K562 (cell line): ENCODE data around the gene TLCD1. TPM values are rescaled to one million over a fixed set of nuclear protein-coding genes. Genes with fewer than 3 reads are reported as not detected.

Source experiments
- ATAC-seq: fragments of 200-7000 bp; cut with Tn5 transposase; 3 replicates; pipeline ENCODE4 v1.9.1; 2020; ENCODE audit warnings: moderate library complexity
- BruUV-seq: library from RNA; stranded (reverse); fragments of 400-500 nt; replicated peaks from 2 replicates; lab custom pipeline; 2021; lab: Mats Ljungman, UMichigan
- CTCF ChIA-PET: fragments of 300-600 bp; formaldehyde crosslinking; extraction: SDS; loops from one replicate; lab custom pipeline; 2021; ENCODE audit warnings: low intra/inter-chr PET ratio; lab: Yijun Ruan, JAX
- POLR2A ChIA-PET: fragments of 300-600, 350-650 bp; sonication (Branson Sonifier 250); formaldehyde crosslinking; extraction: SDS; loops from one replicate; lab custom pipeline; 2021; ENCODE audit warnings: antibody characterized with exemption, inconsistent platforms; lab: Yijun Ruan, JAX
- DNase-seq, 4 experiments: peaks; one replicate each; pipeline versions ENCODE4 v3.0.0 to v3.0.0-alpha.2; 2011 to 2018; ENCODE audit warnings: low spot score in 3 of 4, mixed read lengths in 3 of 4; ENCODE audit errors: extremely low read depth in 1 of 4
- FAIRE-seq: peaks from 2 replicates; lab custom pipeline; 2011; peaks lifted over from hg19 to GRCh38; lab: Jason Lieb, UNC
- H2AFZ ChIP-seq: 2 replicates; pipeline ENCODE4 v1.6.0; 2011; ENCODE audit warnings: low read depth, low read length, control low read depth, inconsistent platforms
- H3K27ac ChIP-seq: fragments of 200-600 bp; 3 replicates; pipeline ENCODE4 v1.8.0; 2011; ENCODE audit warnings: low read depth, mild to moderate bottlenecking, control low read depth, inconsistent platforms, low read length, moderate library complexity, mixed read lengths; ENCODE audit errors: extremely low read depth
- H3K27me3 ChIP-seq, 2 experiments: fragments of 300-600 bp in 1 of 2; 2 replicates in 1 of 2; 3 replicates in 1 of 2; pipeline versions ENCODE4 v1.6.0 to v1.8.0; 2011; ENCODE audit warnings: inconsistent platforms in 2 of 2, low read length in 2 of 2, mild to moderate bottlenecking in 1 of 2, mixed read lengths in 1 of 2, moderate library complexity in 1 of 2; ENCODE audit not compliant: control insufficient read depth in 2 of 2, insufficient read depth in 2 of 2
- H3K36me3 ChIP-seq: fragments of 300-600 bp; 3 replicates; pipeline ENCODE4 v1.8.0; 2011; ENCODE audit warnings: mild to moderate bottlenecking, low read length, inconsistent platforms; ENCODE audit not compliant: control insufficient read depth, insufficient read depth
- H3K4me1 ChIP-seq, 2 experiments: fragments of 200-600 bp in 1 of 2; replicated peaks in 1 of 2; 2 replicates in 1 of 2; 3 replicates in 1 of 2; pipeline versions ENCODE4 v1.5.1 to v1.8.0; 2011; ENCODE audit warnings: inconsistent platforms in 2 of 2, low read length in 2 of 2, mild to moderate bottlenecking in 1 of 2, mixed read lengths in 1 of 2, moderate library complexity in 1 of 2; ENCODE audit not compliant: control insufficient read depth in 2 of 2, insufficient read depth in 2 of 2
- H3K4me2 ChIP-seq: 2 replicates; pipeline ENCODE4 v1.6.1; 2011; ENCODE audit warnings: low read length, control low read depth, inconsistent platforms, mixed read lengths; ENCODE audit not compliant: insufficient read depth
- H3K4me3 ChIP-seq: fragments of 200-600 bp; sonication (generic), shearing (Covaris generic); 2 replicates; pipeline ENCODE4 v1.5.1; 2016; ENCODE audit warnings: control low read depth, inconsistent platforms
- H3K79me2 ChIP-seq: fragments of 200-600 bp; 3 replicates; pipeline ENCODE4 v1.8.0; 2011; ENCODE audit warnings: low read length, inconsistent platforms; ENCODE audit not compliant: control insufficient read depth, insufficient read depth
- H3K9ac ChIP-seq, 2 experiments: 2 replicates each; pipeline versions ENCODE4 v1.6.0 to v1.6.1; 2011; ENCODE audit warnings: low read depth in 2 of 2, low read length in 2 of 2, control low read depth in 1 of 2, inconsistent platforms in 1 of 2, mild to moderate bottlenecking in 1 of 2, mixed read lengths in 1 of 2; ENCODE audit not compliant: insufficient read depth in 1 of 2
- H3K9me1 ChIP-seq: one replicate; pipeline ENCODE4 v1.6.0; 2011; ENCODE audit warnings: inconsistent platforms, mild to moderate bottlenecking, low read length, moderate library complexity; ENCODE audit not compliant: control insufficient read depth, insufficient read depth
- H3K9me3 ChIP-seq: replicated peaks from 2 replicates; pipeline ENCODE4 v1.5.1; 2011; ENCODE audit warnings: low read depth, low read length, inconsistent platforms; ENCODE audit not compliant: control insufficient read depth, insufficient read depth
- H4K20me1 ChIP-seq: replicated peaks from 2 replicates; pipeline ENCODE4 v1.6.1; 2011; ENCODE audit warnings: low read length, inconsistent platforms, mixed read lengths; ENCODE audit not compliant: control insufficient read depth, insufficient read depth
- BRD4 ChIP-seq: fragments of 200-600 bp; sonication (generic); IDR thresholded peaks from 2 replicates; pipeline ENCODE4 v1.6.1; 2017; ENCODE audit warnings: inconsistent platforms
- CHD2 ChIP-seq: IDR thresholded peaks from 2 replicates; pipeline ENCODE4 v1.6.1; 2011; ENCODE audit warnings: low read depth, low read length
- PHF20 ChIP-seq: fragments of 450-650 bp; IDR thresholded peaks from 2 replicates; pipeline ENCODE4 v1.6.1; 2018; ENCODE audit not compliant: partially characterized antibody
- RBM15 ChIP-seq: fragments of 200-400 bp; formaldehyde crosslinking; IDR thresholded peaks from 2 replicates; pipeline ENCODE4 v1.6.1; 2018; ENCODE audit warnings: mild to moderate bottlenecking, low read length, moderate library complexity; ENCODE audit not compliant: insufficient read depth
- ZNF592 ChIP-seq: fragments of 450-650 bp; IDR thresholded peaks from 2 replicates; pipeline ENCODE4 v1.6.1; 2017; ENCODE audit warnings: antibody characterized with exemption, mild to moderate bottlenecking
- WGBS: fragments of 100-300 bp; shearing (Covaris generic); methylation state at CpG from one replicate; pipeline ENCODE4 v1.1.6; 2016; ENCODE audit warnings: low coverage, mixed read lengths; ENCODE audit not compliant: insufficient coverage; ENCODE audit errors: missing lambda C conversion rate; 5-methylcytosine and 5-hydroxymethylcytosine counted together
- in situ Hi-C: fragments of 300-500 bp; cut with MboI; formaldehyde crosslinking; loops from 4 replicates; pipeline ENCODE4 v1.15.0; 2018; ENCODE audit warnings: inconsistent platforms, mixed read lengths
- intact Hi-C: fragments of 100-400 bp; cut with micrococcal nuclease; formaldehyde crosslinking; loops from 2 replicates; pipeline ENCODE4 v1.14.2; 2022
- polyA plus RNA-seq, 8 experiments: library from polyadenylated mRNA; depleted of rRNA in 4 of 8; stranded (reverse) in 5 of 8; unstranded in 3 of 8; fragments of >200 nt; fragmentation: Nextera tagmentation in 2 of 8; fragmentation: Illumina TruSeq in 1 of 8; extraction: Ambion mirVana in 2 of 8; extraction: Trizol in 1 of 8; gene quantifications; 2 replicates each; pipeline versions ENCODE4 v1.2.1 to v1.2.3, GENCODE V29; 2011 to 2014; ENCODE audit warnings: inconsistent platforms in 1 of 8, missing spikeins in 1 of 8
- total RNA-seq, 7 experiments: library from RNA; depleted of rRNA in 6 of 7; stranded (reverse); fragments of >200 nt in 6 of 7; fragmentation: Illumina TruSeq in 2 of 7; extraction: Trizol in 2 of 7; gene quantifications; 2 replicates each; pipeline versions ENCODE4 v1.2.1 to v1.2.3, GENCODE V29; 2011 to 2021; ENCODE audit warnings: low replicate concordance in 1 of 7

Gene TLCD1
- total and polyA plus RNA-seq, 9 of the 15 experiments (the other 6 are each of a cell fraction or from before 2014, with no cell fraction given), result 6.8 to 37.7 (median 21.7) TPM

- DNase-seq (no peak), FAIRE-seq (no peak), ATAC-seq (no peak)
- peaks cover 6% of the 10 kb centered on the region; the same call in 2 of the 3 replicates for H3K79me2 ChIP-seq
- H3K27ac ChIP-seq, result no peak overlapping the region
- no peaks in the 10 kb centered on the region for H4K20me1 ChIP-seq
- in situ Hi-C loops (no loop called here), intact Hi-C loops (no loop called here)
- BruUV-seq, result no TSS peak
- 83% methylated on average over 10 of the region's 10 CpGs for WGBS
- H2AFZ ChIP-seq, result no peak overlapping the region
- H3K9me3 ChIP-seq, result no peaks in the 10 kb centered on the region
- no peaks in the 10 kb centered on the region for H3K9me1 ChIP-seq
- CTCF ChIA-PET, result no interaction called here
- H3K27me3 ChIP-seq, result no peaks in the 10 kb centered on the region
- TF ChIP-seq BRD4, result no peak
- peak overlapping the region in 1 of 2 experiments; percentile 82; a peak in 2 of 4 replicates for H3K9ac ChIP-seq
- H3K4me3 ChIP-seq, result no peak overlapping the region
- peaks cover 47 to 77% of the 10 kb centered on the region in 2 experiments for H3K4me1 ChIP-seq
- POLR2A ChIA-PET, result interaction anchor here (0.6 to 17.4 kb wide), 2 partner anchors 14 to 95 kb away, joined by 4 to 367 read pairs; partner anchors contain the start of genes NEK8, RPL23A and TLCD1
- H3K4me2 ChIP-seq, result no peak overlapping the region
- peaks cover 6% of the 10 kb centered on the region; the same call in 2 of the 3 replicates for H3K36me3 ChIP-seq
Measured at GRCh38 chr17:28738680-28739384, 12.8 kb upstream of the TLCD1 start.

DNA sequence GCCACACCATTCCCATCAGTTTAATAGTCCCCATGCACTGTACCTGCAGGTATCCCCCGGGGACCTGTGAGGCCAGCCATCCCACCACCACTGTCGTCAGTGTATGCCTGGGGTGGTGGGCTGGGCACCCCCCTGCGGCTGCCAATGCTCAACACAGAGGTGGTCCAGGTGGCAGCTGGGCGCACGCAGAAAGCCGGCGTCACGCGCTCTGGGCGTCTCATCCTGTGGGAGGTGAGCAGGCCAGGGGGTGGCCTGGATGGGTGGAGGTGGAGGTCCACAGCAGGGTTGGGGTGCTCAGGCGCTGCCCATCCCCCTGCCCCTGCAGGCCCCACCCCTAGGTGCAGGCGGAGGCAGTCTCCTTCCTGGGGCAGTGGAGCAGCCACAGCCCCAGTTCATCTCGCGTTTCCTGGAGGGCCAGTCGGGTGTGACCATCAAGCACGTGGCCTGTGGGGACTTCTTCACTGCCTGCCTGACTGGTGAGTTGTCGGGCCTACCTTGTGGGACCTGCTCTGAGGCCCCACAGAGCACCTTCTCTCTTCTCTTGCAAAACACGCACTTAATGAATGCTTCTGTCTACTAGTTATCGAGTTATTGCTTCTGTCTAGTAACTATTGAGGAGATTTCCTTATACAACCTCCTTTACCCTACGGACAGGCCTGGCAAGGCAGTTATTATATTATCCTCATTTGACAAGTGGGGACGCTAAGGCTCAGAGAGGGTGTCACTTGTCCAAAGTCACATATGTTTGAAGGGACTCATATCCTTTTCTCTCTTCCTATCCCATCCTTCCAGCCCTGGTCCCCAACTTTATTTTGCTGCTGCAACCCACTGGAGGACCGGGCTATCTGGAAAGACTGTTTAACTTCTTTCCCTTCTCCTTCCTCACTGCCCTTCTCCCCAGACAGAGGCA, 12.0 kb upstream of the TLCD1 start:
- H3K79me2 ChIP-seq, result no peaks in the 10 kb centered on the region
- ChIA-PET POLR2A (interaction anchor here (17.4 kb wide), 1 partner anchor 14 kb away, joined by 367 read pairs; the partner anchor contains the start of genes NEK8, RPL23A and TLCD1), CTCF (no interaction called here)
- no peaks in the 10 kb centered on the region for H3K9me1 ChIP-seq
- H3K4me3 ChIP-seq, result no peak overlapping the region
- ATAC-seq (peak; percentile 3; the same call in 1 of the 3 replicates), DNase-seq (no peak), FAIRE-seq (no peak)
- H3K9ac ChIP-seq, result peak overlapping the region in 1 of 2 experiments; percentile 82; a peak in 2 of 4 replicates
- BruUV-seq, result no TSS peak
- 73% methylated on average over 21 of the region's 22 CpGs for WGBS
- peaks cover 9% of the 10 kb centered on the region; the same call in 2 of the 3 replicates for H3K36me3 ChIP-seq
- H2AFZ ChIP-seq, result no peak overlapping the region
- H3K27me3 ChIP-seq, result no peaks in the 10 kb centered on the region
- H3K9me3 ChIP-seq, result no peaks in the 10 kb centered on the region
- in situ Hi-C loops (no loop called here), intact Hi-C loops (no loop called here)
- peaks cover 51 to 72% of the 10 kb centered on the region in 2 experiments for H3K4me1 ChIP-seq
- H3K27ac ChIP-seq, result no peak overlapping the region
- no peak overlapping the region for H3K4me2 ChIP-seq
- H4K20me1 ChIP-seq, result no peaks in the 10 kb centered on the region
- no peak for TF ChIP-seq RBM15
- peak; percentile 40; the same call in 1 of the 2 replicates for TF ChIP-seq ZNF592
- TF ChIP-seq CHD2, result 0 out of 2 replicates have a peak, but pooled peaks have one; percentile 34
- TF ChIP-seq PHF20, result no peak
